H1 (cell line): Measurements from ENCODE around the gene TYW1B. TPM values are rescaled to one million over a fixed set of nuclear protein-coding genes. Genes with fewer than 3 reads are reported as not detected.

Source experiments
- CBX5 ChIP-seq: fragments of 300-800, 300-1000 bp; sonication (generic); IDR thresholded peaks from 2 replicates; pipeline ENCODE4 v1.7.1; 2016; ENCODE audit warnings: antibody characterized with exemption, low read length, low read depth
- CHD2 ChIP-seq: IDR thresholded peaks from 2 replicates; pipeline ENCODE4 v1.6.1; 2012; ENCODE audit warnings: low read length, improper control_type of control experiment
- CHD7 ChIP-seq: fragments of 300-600 bp; sonication (generic); IDR thresholded peaks from 2 replicates; pipeline ENCODE4 v1.7.1; 2012; ENCODE audit warnings: low read length, moderate library complexity, mild to moderate bottlenecking, inconsistent platforms; ENCODE audit not compliant: insufficient replicate concordance
- CREB1 ChIP-seq: IDR thresholded peaks from 2 replicates; pipeline ENCODE4 v1.6.1; 2012; ENCODE audit warnings: inconsistent platforms
- FOSL1 ChIP-seq: IDR thresholded peaks from 2 replicates; pipeline ENCODE4 v1.6.1; 2011; ENCODE audit warnings: mild to moderate bottlenecking, low read depth, low read length, moderate library complexity; ENCODE audit not compliant: insufficient read depth
- POU5F1 ChIP-seq: IDR thresholded peaks from 2 replicates; pipeline ENCODE4 v1.6.1; 2011; ENCODE audit warnings: low read depth, mild to moderate bottlenecking, low read length, moderate library complexity
- RFX5 ChIP-seq: IDR thresholded peaks from 2 replicates; pipeline ENCODE4 v1.6.1; 2011; ENCODE audit warnings: low read depth, low read length, improper control_type of control experiment, borderline replicate concordance
- RNF2 ChIP-seq: fragments of 200-900, 300-1000 bp; sonication (generic); IDR thresholded peaks from 2 replicates; pipeline ENCODE4 v1.7.1; 2016; ENCODE audit warnings: borderline replicate concordance, low read depth, mild to moderate bottlenecking, antibody characterized with exemption, low read length; ENCODE audit not compliant: poor library complexity, severe bottlenecking; ENCODE audit errors: missing control alignments
- TBP ChIP-seq: IDR thresholded peaks from 2 replicates; pipeline ENCODE4 v1.6.1; 2011; ENCODE audit warnings: low read depth, low read length, improper control_type of control experiment
- TCF12 ChIP-seq: IDR thresholded peaks from 2 replicates; pipeline ENCODE4 v1.6.1; 2011; ENCODE audit warnings: low read depth, mild to moderate bottlenecking, low read length
- ZNF274 ChIP-seq: IDR thresholded peaks from 2 replicates; pipeline ENCODE4 v1.7.0; 2012; ENCODE audit warnings: low read length, borderline replicate concordance; ENCODE audit errors: extremely low read depth
- polyA plus RNA-seq, 7 experiments: library from polyadenylated mRNA; depleted of rRNA in 3 of 7; stranded (reverse) in 5 of 7; unstranded in 2 of 7; fragments of >200 nt in 5 of 7; fragments of 200-250 nt in 2 of 7; gene quantifications; 1 replicate in 5 of 7; 2 replicates in 1 of 7; 4 replicates in 1 of 7; pipeline versions ENCODE4 v1.2.1 to v1.2.3, GENCODE V29; 2011 to 2013; ENCODE audit warnings: missing spikeins in 2 of 7, mixed read lengths in 2 of 7
- total RNA-seq: library from RNA; stranded (reverse); fragmentation: NEBNext Ultra II Directional; extraction: Animal tissue kit (Norgen Biotek cat#: 25700); gene quantifications from 2 replicates; pipeline ENCODE4 v1.2.1, GENCODE V29; 2021

TYW1B gene
- total and polyA plus RNA-seq, 2 of the 8 experiments (the other 6 are each of a cell fraction or from before 2014, with no cell fraction given): 6.8 to 12.6 TPM

- TF ChIP-seq CHD7 (no peak), FOSL1 (no peak), TBP (no peak), TCF12 (no peak), CHD2 (no peak), CBX5 (no peak), POU5F1 (no peak), RNF2 (no peak), CREB1 (no peak), ZNF274 (no peak), RFX5 (no peak)
Observed at GRCh38 chr7:72674394-72674793, 153.6 kb downstream of the TYW1B start (continued).
